Erythroblast (primary cell): ENCODE measurements around the gene EMCN.

ENCODE experiments used
- GATA1 ChIP-seq: IDR thresholded peaks from 2 replicates; pipeline ENCODE4 v1.6.1; 2011; ENCODE audit warnings: low read depth, mild to moderate bottlenecking, control low read depth, low read length, moderate library complexity
- POLR2A ChIP-seq: IDR thresholded peaks from 2 replicates; pipeline ENCODE4 v1.6.1; 2011; ENCODE audit warnings: mild to moderate bottlenecking, low read length

- TF ChIP-seq POLR2A: no peak
- no peak for TF ChIP-seq GATA1
Measured at GRCh38 chr4:100417565-100417964, 100.3 kb downstream of the EMCN start.
